Kidney (tissue), 14 donors: ENCODE results near the gene TMEM79. TPM values are rescaled to one million over a fixed set of nuclear protein-coding genes. Genes with fewer than 3 reads are reported as not detected.
A peak's percentile ranks its signal among the peaks of the same experiment; 100 is the strongest.

Source experiments
- DNase-seq, 5 donors: peaks; one replicate each; pipeline ENCODE4 v3.0.0-alpha.2; 2013 to 2020
- FAIRE-seq: peaks from 2 replicates; lab custom pipeline; 2012; peaks lifted over from hg19 to GRCh38; lab: Jason Lieb, UNC
- H3K27ac ChIP-seq, 2 donors: one replicate each; pipeline ENCODE4 v1.7.0; 2013; ENCODE audit warnings: low read depth in 2 of 2, low read length in 2 of 2, inconsistent platforms in 1 of 2
- H3K27me3 ChIP-seq: one replicate; pipeline ENCODE4 v1.7.1; 2013; ENCODE audit warnings: low read length, inconsistent platforms; ENCODE audit not compliant: control insufficient read depth, insufficient read depth
- H3K36me3 ChIP-seq, 3 donors: one replicate each; pipeline versions ENCODE4 v1.7.0 to v1.7.1; 2013; ENCODE audit warnings: low read length in 3 of 3, control low read depth in 1 of 3, inconsistent platforms in 1 of 3; ENCODE audit not compliant: insufficient read depth in 3 of 3, control insufficient read depth in 2 of 3
- H3K4me1 ChIP-seq, 3 donors: one replicate each; pipeline versions ENCODE4 v1.7.0 to v1.7.1; 2013; ENCODE audit warnings: low read length in 3 of 3, inconsistent platforms in 1 of 3, low read depth in 1 of 3; ENCODE audit not compliant: control insufficient read depth in 2 of 3, insufficient read depth in 2 of 3
- H3K4me3 ChIP-seq, 3 donors: one replicate each; pipeline versions ENCODE4 v1.7.0 to v1.8.1; 2013; ENCODE audit warnings: low read length in 3 of 3, control low read depth in 1 of 3, inconsistent platforms in 1 of 3
- H3K9ac ChIP-seq, 3 donors: one replicate each; pipeline versions ENCODE4 v1.7.0 to v1.7.1; 2013; ENCODE audit warnings: low read length in 3 of 3, control low read depth in 1 of 3, inconsistent platforms in 1 of 3
- H3K9me3 ChIP-seq, 3 donors: one replicate each; pipeline versions ENCODE4 v1.7.0 to v1.7.1; 2013; ENCODE audit warnings: low read length in 3 of 3, control low read depth in 1 of 3, inconsistent platforms in 1 of 3; ENCODE audit not compliant: control insufficient read depth in 2 of 3, insufficient read depth in 1 of 3
- CTCF ChIP-seq: IDR thresholded peaks from 3 replicates; pipeline ENCODE4 v1.5.1; 2012; ENCODE audit warnings: mild to moderate bottlenecking, moderate library complexity, borderline replicate concordance; ENCODE audit not compliant: insufficient read depth; ENCODE audit errors: extremely low read depth
- intact Hi-C: fragments of 100-400 bp; cut with DNase I; formaldehyde crosslinking; loops from one replicate; pipeline ENCODE4 v1.11.1; 2022
- polyA plus RNA-seq: library from polyadenylated mRNA; stranded (reverse); fragments of 350-450 nt; fragmentation: Illumina TruSeq; extraction: RNeasy Lipid Tissue Mini Kit (QIAGEN cat#74804); gene quantifications from one replicate; pipeline ENCODE4 v1.2.3, GENCODE V29; 2014; ENCODE audit warnings: low read depth, low replicate concordance; ENCODE audit not compliant: insufficient read depth
- total RNA-seq: library from RNA; stranded (reverse); fragmentation: NEBNext Ultra II Directional; extraction: Animal tissue kit (Norgen Biotek cat#: 25700); gene quantifications from one replicate; pipeline ENCODE4 v1.2.1, GENCODE V29; 2021
- donor health status: control.
- donor health status: control.
- donor health status: control.
- donor health status: control.
- donor health status: control.
- donor health status: DM: yes; HTN: yes; CAD: no.
- donor health status: Normal renal cell carcinoma (clear cell type).

Gene TMEM79
- total and polyA plus RNA-seq, 2 donors from 2014 or later: 2.7 to 3.9 TPM

- peak; percentile 99 to 100 (median 99) for DNase-seq
- intact Hi-C loops: no loop called here
- peak within 1 kb of the TSS; percentile 77 to 96 (median 90) for H3K9ac ChIP-seq
Measured at GRCh38 chr1:156338180-156338976, 54.3 kb downstream of the TMEM79 start, which contains the start of the genes CCT3 and TSACC. Gene CCT3, minus strand, starts transcription at chr1:156338292. Its CDS starts 108 bp downstream, at chr1:156338184. Gene TSACC, plus strand, starts transcription at chr1:156338526. Its CDS starts 1,232 bp downstream, at chr1:156339758.

More at GRCh38 chr1:156338180-156338976, 54.3 kb downstream of the TMEM79 start, which contains the start of the genes CCT3 and TSACC:
- H3K4me1 ChIP-seq: peaks cover 0 to 11% (median 6%) of the 10 kb centered on the region in 3 donors
- peaks cover 0 to 22% (median 6%) of the 10 kb centered on the region in 3 donors for H3K36me3 ChIP-seq
- no peak for TF ChIP-seq CTCF
- peak; percentile 93 for FAIRE-seq
- H3K27ac ChIP-seq: peak within 1 kb of the TSS; percentile 82 to 86
- peak within 1 kb of the TSS; percentile 84 to 98 (median 97) for H3K4me3 ChIP-seq
- H3K9me3 ChIP-seq: no peaks in the 10 kb centered on the region
- H3K27me3 ChIP-seq: no peaks in the 10 kb centered on the region

Other genes with a start within 250 kb of the TMEM79 start
- 24.5 TPM for gene UBQLN4, start 230.5 kb upstream of the TMEM79 start, total RNA-seq
- gene UBQLN4, start 230.5 kb upstream of the TMEM79 start, polyA plus RNA-seq: 24.6 TPM
- gene LAMTOR2, start 229.5 kb upstream of the TMEM79 start, total RNA-seq: 50.8 TPM
- 200 TPM for gene LAMTOR2, start 229.5 kb upstream of the TMEM79 start, polyA plus RNA-seq
- 51.4 TPM for gene RAB25, start 223.2 kb upstream of the TMEM79 start, total RNA-seq
- gene RAB25, start 223.2 kb upstream of the TMEM79 start, polyA plus RNA-seq: 73.0 TPM
- gene MEX3A, start 201.9 kb upstream of the TMEM79 start, total RNA-seq: 1.7 TPM
- gene MEX3A, start 201.9 kb upstream of the TMEM79 start, polyA plus RNA-seq: 1.0 TPM
- 384 TPM for gene LMNA, start 169.6 kb upstream of the TMEM79 start, total RNA-seq
- 145 TPM for gene LMNA, start 169.6 kb upstream of the TMEM79 start, polyA plus RNA-seq
- gene SEMA4A, start 130.7 kb upstream of the TMEM79 start, total RNA-seq: 45.9 TPM
- 16.4 TPM for gene SEMA4A, start 130.7 kb upstream of the TMEM79 start, polyA plus RNA-seq
- gene SLC25A44, start 90.2 kb upstream of the TMEM79 start, total RNA-seq: 28.1 TPM
- gene SLC25A44, start 90.2 kb upstream of the TMEM79 start, polyA plus RNA-seq: 29.0 TPM
- 65.6 TPM for gene PMF1, start 71.3 kb upstream of the TMEM79 start, total RNA-seq
- gene PMF1, start 71.3 kb upstream of the TMEM79 start, polyA plus RNA-seq: 110 TPM
- 1.8 TPM for gene BGLAP, start 42.1 kb upstream of the TMEM79 start, total RNA-seq
- gene BGLAP, start 42.1 kb upstream of the TMEM79 start, polyA plus RNA-seq: 1.7 TPM
- gene PAQR6, start 36.3 kb upstream of the TMEM79 start, total RNA-seq: 4.2 TPM
- 2.0 TPM for gene PAQR6, start 36.3 kb upstream of the TMEM79 start, polyA plus RNA-seq
- 69.5 TPM for gene SMG5, start 1.5 kb upstream of the TMEM79 start, total RNA-seq
- 46.1 TPM for gene SMG5, start 1.5 kb upstream of the TMEM79 start, polyA plus RNA-seq
- gene GLMP, start 11.4 kb downstream of the TMEM79 start, total RNA-seq: 52.4 TPM
- gene GLMP, start 11.4 kb downstream of the TMEM79 start, polyA plus RNA-seq: 154 TPM
- not detected for gene VHLL, start 15.0 kb downstream of the TMEM79 start, total RNA-seq
- gene VHLL, start 15.0 kb downstream of the TMEM79 start, polyA plus RNA-seq: not detected
- 149 TPM for gene CCT3, start 54.0 kb downstream of the TMEM79 start, total RNA-seq
- 181 TPM for gene CCT3, start 54.0 kb downstream of the TMEM79 start, polyA plus RNA-seq
- not detected for gene TSACC, start 54.2 kb downstream of the TMEM79 start, total RNA-seq
- gene TSACC, start 54.2 kb downstream of the TMEM79 start, polyA plus RNA-seq: 1.1 TPM
- gene RHBG, start 84.9 kb downstream of the TMEM79 start, total RNA-seq: 4.2 TPM
- gene RHBG, start 84.9 kb downstream of the TMEM79 start, polyA plus RNA-seq: 61.9 TPM
- 49.3 TPM for gene MEF2D, start 216.4 kb downstream of the TMEM79 start, total RNA-seq
- 13.7 TPM for gene MEF2D, start 216.4 kb downstream of the TMEM79 start, polyA plus RNA-seq